DMS53 (cell line): ENCODE results near the gene ZYG11A.
A peak's percentile ranks its signal among the peaks of the same experiment; 100 is the strongest.
"Not testable (repeated sequence)": the region's sequence is repeated elsewhere in the genome, so short reads cannot be mapped to it uniquely, and the experiment has no call there.

Source experiments
- DNase-seq: peaks from one replicate; lab custom pipeline; 2025; lab: John Stamatoyannopoulos, UW

The ZYG11A gene

GRCh38 chr1:52842643-52843310 lies at the start of gene ZYG11A:
TSS of gene ZYG11A (plus strand) at chr1:52842760. CDS start at chr1:52842884, 124 bp downstream.
- DNase-seq: peak; percentile 99

DNA sequence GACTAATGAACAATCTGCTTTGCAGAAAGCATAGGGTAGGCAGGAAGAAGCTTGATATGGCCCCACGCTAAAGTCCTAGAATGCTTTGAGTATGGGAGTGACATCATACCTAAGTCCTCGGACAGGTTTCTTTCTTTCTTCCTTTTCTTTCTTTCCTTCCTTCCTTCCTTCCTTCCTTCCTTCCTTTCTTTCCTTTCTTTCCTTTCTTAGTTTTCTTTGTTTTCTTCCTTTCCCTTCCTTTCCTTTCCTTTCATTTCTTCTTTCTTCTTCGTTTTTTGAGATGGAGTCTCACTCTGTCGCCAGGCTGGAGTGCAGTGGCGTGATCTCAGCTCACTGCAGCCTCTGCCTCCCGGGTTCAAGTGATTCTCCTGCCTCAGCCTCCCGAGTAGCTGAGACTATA lies 48.8 kb upstream of the ZYG11A start:
- DNase-seq: not testable (repeated sequence)

GRCh38 chr1:52795464-52795863 lies 47.1 kb upstream of the ZYG11A start:
- DNase-seq: no peak

- no peak for DNase-seq
Observed at GRCh38 chr1:52798331-52798730, 44.2 kb upstream of the ZYG11A start.

DNA sequence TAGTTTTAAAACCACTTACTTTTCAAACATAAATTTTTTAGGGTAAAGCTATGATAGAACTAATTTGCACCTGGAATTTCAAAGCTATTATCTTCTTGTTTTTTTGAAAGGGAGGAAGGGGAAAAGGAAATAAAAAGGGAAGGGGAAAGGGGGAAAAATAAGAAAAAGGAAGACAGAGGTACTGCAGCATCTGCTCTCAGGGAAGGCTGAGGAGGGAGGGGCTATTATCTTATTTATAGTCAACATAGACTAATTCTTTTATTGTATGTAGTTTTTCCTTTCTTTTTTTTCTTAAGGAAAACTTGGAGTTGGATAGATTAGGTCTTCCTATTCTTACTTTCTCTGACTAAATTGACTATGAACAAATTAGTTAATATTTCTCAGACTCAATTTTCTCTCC lies 41.5 kb upstream of the ZYG11A start:
- DNase-seq: no peak

DNA sequence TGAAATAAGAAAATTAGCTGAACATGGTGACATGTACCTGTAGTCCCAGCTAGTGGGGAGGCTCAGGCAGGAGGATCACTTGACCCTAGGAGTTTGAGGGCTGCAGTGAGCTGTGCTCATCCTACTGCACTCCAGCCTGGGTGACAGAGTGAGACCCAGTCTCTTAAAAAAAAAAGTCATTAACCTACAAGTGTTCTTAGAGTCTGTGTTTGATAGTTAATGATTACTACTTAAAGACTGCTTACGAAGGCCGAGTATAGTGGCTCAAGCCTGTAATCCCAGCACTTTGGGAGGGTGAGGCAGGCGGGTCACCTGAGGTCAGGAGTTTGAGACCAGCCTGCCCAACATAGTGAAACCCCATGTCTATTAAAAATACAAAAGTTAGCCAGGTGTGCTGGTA lies 38.5 kb upstream of the ZYG11A start:
- not testable (repeated sequence) for DNase-seq

DNA sequence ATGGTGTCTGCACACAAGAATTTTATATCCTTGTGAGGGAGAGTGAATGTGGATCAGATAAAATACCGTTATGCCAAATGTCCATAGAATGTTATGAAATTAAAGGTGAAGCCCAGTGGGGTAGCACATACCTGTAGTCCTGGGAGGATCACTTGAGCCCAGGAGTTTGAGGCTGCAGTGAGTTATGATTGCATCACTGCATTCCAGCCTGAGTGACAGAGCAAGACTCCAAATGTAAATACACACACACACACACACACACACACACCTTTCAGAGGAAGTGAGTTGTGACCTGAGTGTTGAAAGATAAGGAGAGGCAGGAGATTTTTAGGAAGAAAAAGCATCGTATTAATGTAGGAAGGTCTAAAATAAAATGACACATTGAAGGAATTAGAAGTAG lies 28.1 kb upstream of the ZYG11A start:
- peak; percentile 29 for DNase-seq

DNA sequence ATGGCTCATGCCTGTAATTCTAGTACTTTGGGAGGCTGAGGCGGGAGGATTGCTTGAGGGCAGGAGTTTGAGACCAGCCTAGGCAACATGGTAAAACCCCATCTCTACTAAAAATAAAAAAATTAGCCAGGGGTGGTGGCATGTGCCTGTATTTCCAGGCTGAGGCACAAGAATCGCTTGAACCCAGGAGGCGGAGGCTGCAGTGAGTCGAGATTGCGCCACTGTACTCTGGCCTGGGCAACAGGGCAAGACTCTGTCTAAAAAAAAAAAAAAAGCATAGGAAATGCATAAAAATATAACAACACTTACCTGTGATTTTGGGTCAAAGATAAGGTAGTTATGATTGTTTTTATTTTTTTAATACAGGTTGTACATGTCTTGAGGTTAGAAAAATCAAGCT lies 21.7 kb upstream of the ZYG11A start:
- DNase-seq: not testable (repeated sequence)

DNA sequence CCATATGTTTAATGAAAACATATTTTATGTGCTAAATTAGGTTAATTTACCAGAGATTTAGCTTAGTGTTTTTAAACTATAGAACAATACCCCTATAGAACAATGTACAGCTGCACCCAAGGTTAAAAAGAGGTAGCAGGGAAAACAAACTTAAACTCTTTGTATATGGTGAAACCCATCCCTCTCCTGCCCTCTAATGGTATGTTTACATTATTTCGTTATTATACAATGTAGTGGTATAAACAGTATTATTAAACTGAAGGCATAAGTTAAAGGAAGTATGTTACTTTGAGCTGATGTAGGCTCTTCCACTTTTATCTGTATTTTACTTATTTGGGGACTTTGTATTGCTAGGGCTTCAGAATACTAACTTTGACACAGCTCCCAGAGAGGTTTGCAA lies 16.7 kb upstream of the ZYG11A start:
- DNase-seq: peak; percentile 60

GRCh38 chr1:52834798-52835197 lies 7.8 kb upstream of the ZYG11A start:
- DNase-seq: no peak

GRCh38 chr1:52836035-52836434 lies 6.5 kb upstream of the ZYG11A start:
- no peak for DNase-seq

- not testable (repeated sequence) for DNase-seq
Observed at GRCh38 chr1:52839175-52839574, 3.4 kb upstream of the ZYG11A start.

- not testable (repeated sequence) for DNase-seq
Observed at GRCh38 chr1:52845119-52845518, 2.6 kb downstream of the ZYG11A start.

DNA sequence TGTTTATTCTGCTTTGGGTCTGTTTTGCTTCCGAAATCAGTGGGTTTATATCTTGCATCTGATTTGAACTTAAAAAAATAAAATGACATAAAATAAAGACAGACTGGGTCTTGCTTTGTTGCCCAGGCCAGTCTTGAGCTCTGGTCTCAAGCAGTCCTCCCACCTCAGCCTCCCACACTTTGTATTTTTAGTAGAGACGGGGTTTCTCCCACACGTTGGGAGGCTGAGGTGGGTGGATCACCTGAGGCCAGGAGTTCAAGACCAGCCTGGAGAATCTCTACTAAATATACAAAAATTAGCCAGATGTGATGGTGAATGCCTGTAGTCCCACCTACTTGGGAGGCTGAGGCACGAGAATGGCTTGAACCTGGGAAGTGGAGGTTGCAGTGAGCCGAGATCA lies 5.9 kb downstream of the ZYG11A start:
- no peak for DNase-seq

DNA sequence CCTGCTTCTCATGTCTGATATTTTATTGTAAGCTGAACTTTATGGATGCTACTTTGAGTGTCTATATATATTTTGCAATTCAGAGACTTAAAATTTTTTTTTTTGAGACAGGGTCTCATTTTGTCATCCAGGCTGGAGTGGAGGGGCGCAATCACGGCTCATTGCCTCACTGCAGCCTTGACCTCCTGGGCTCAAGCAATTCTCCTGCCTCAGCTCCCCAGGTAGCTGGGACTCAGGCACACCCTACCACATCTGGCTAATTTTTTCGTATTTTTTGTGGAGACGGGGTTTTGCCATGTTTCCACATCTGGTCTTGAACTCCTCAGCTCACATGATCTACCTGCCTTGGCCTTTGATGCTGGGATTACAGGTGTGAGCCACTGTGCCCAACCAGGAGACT lies 8.4 kb downstream of the ZYG11A start:
- no peak for DNase-seq

DNA sequence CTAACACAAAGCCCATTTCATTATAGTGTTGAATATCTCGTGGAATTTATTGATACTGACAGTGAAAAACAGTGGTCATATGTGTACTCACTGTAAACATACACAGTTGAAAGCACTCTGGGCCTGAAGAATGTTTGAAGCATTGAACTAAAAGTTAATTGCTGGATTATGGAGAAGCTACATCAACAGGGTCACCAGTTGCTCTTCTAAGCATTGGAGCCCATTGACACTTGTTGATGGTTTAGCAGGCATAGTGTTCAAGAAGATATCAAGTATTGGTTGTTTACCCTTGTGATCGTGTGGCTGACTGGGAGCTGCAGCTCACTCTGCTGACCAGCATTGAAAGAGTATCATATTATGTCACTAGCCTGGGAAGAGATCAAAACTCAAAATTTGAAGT lies 10.3 kb downstream of the ZYG11A start:
- DNase-seq: no peak

GRCh38 chr1:52855584-52855983 lies 13.0 kb downstream of the ZYG11A start:
- DNase-seq: no peak

- DNase-seq: no peak
Observed at GRCh38 chr1:52856026-52856425, 13.5 kb downstream of the ZYG11A start.

GRCh38 chr1:52857443-52857842 lies 14.9 kb downstream of the ZYG11A start:
- no peak for DNase-seq

DNA sequence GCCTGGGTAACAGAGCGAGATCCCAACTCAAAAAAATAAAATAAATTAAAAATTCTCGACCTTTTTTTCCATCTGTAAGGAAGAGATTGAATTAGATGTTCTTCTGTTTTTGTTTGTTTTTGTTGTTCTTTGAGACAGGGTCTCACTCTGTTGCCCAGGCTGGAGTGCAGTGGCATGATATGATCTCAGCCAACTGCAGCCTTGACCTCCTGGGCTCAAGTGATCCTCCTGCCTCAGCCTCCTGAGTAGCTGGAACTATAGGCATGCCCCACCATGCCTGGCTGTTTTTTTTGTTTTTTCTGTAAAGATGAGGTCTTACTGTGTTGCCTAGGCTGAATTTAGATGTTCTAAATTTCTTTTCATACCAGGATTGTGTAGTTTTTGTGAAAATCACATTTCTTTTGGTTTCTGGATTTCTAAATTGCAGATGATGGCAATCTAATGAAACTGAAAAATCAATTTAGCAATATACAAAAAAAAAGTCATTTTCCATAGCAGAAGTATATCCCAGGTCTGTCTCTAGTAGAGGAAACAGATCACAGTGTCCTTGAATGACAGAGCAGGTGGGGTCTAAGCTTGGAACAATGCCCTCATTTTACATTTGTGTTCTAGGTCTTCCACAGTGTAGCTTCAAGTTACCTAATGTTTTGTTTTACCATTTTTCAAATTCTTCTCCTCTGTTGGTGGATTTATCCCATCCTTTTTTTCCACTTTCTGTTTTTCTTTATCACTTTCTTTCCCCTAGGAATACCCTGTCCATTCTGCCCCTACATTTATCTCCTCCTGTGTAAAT lies 20.3 kb downstream of the ZYG11A start:
- DNase-seq: no peak

- DNase-seq: peak; percentile 43
Observed at GRCh38 chr1:52867087-52867863, 24.7 kb downstream of the ZYG11A start.

DNA sequence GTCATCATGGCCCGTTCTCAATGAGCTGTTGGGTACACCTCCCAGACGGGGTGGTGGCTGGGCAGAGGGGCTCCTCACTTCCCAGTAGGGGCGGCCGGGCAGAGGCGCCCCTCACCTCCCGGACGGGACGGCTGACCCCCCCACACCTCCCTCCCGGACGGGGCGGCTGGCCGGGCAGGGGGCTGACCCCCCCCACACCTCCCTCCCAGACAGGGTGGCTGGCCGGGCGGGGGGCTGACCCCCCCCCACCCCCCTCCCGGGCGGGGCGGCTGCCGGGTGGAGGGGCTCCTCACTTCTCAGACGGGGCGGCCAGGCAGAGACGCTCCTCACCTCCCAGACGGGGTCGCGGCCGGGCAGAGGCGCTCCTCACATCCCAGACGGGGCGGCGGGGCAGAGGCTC lies 27.2 kb downstream of the ZYG11A start:
- not testable (repeated sequence) for DNase-seq

GRCh38 chr1:52876843-52877242 lies 34.3 kb downstream of the ZYG11A start:
- DNase-seq: no peak
